Measurements from ENCODE around the gene ARL15. TPM values are rescaled to one million over a fixed set of nuclear protein-coding genes. Genes with fewer than 3 reads are reported as not detected.
"Not testable (repeated sequence)": the region's sequence is repeated elsewhere in the genome, so short reads cannot be mapped to it uniquely, and the experiment has no call there.

ARL15 gene
- total and polyA plus RNA-seq, 9 donors, result 14.9 to 34.0 (median 19.2) TPM

GRCh38 chr5:54045077-54045792 lies 265.1 kb downstream of the ARL15 start:
- intact Hi-C loops (cut with DNase I), result no loop called here
- Histone ChIP-seq H3K4me1 (ENCODE audit: insufficient read depth) (no peaks in the 10 kb centered on the region), H3K4me3 (no peak overlapping the region), H3K36me3 (no peaks in the 10 kb centered on the region), H3K9me3 (no peaks in the 10 kb centered on the region), H3K27ac (no peak overlapping the region), H3K27me3 (no peaks in the 10 kb centered on the region)
- TF ChIP-seq CTCF (IDR thresholded peaks at IDR 0.05) (no peak), EP300 (IDR thresholded peaks at IDR 0.05) (no peak), POLR2A (IDR thresholded peaks at IDR 0.05) (no peak)
- WGBS, 3 donors, result 96 to 98% (median 98%) methylated on average over 4 of the region's 4 CpGs
- DNase-seq, result no peak

DNA sequence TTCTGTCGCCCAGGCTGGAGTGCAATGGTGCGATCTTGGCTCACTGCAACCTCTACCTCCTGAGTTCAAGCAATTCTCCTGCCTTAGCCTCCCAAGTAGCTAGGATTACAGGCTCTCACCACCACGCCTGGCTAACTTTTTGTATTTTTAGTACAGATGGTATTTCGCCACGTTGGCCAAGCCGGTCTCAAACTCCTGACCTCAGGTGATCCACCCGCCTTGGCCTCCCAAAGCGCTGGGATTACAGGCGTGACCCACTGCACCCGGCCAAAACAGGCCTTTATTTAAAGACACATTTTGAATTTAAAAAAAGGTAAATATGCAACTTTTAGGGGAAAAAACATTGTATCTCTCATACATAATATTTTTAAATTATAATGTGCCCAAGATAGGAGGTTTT lies 266.1 kb downstream of the ARL15 start:
- DNase-seq; H3K4me3 ChIP-seq; H3K4me1 ChIP-seq (ENCODE audit: insufficient read depth); H3K36me3 ChIP-seq; H3K9me3 ChIP-seq; H3K27ac ChIP-seq; H3K27me3 ChIP-seq; intact Hi-C loops (cut with DNase I): not testable (repeated sequence)
- 97 to 98% (median 97%) methylated on average over 10 of the region's 10 CpGs for WGBS, 3 donors

DNA sequence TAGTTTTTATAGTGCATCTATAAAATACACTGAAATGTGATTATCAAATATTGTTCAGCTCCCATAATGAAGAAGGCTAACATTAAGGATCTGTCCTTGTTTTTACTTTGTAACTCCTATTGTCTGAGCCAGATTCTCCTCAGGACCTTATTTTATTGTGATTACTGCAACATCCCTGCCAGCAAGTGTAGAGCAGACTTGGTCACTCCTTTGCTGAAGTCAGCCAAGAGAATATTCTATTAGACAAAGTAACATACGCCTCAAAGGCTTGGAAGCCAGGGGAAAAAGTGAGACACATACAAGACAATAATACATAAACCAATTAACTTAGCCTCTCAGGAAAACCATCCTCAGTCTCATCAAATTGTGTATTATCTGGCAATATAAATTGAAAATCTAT lies 269.6 kb downstream of the ARL15 start:
- no peaks in the 10 kb centered on the region for H3K9me3 ChIP-seq
- H3K4me3 ChIP-seq, result no peak overlapping the region
- intact Hi-C loops (cut with DNase I), result no loop called here
- H3K36me3 ChIP-seq, result no peaks in the 10 kb centered on the region
- no peaks in the 10 kb centered on the region for H3K4me1 ChIP-seq (ENCODE audit: insufficient read depth)
- DNase-seq, result no peak
- H3K27ac ChIP-seq, result no peak overlapping the region
- no peak for TF ChIP-seq POLR2A (IDR thresholded peaks at IDR 0.05)
- TF ChIP-seq EP300 (IDR thresholded peaks at IDR 0.05), result no peak
- TF ChIP-seq CTCF (IDR thresholded peaks at IDR 0.05), result no peak
- peaks cover 2% of the 10 kb centered on the region for H3K27me3 ChIP-seq
- WGBS, 3 donors, result 49 to 65% (median 55%) methylated on average over 1 of the region's 1 CpG

GRCh38 chr5:54040018-54040417 lies 270.4 kb downstream of the ARL15 start:
- H3K27me3 ChIP-seq, result peaks cover 2% of the 10 kb centered on the region
- no peaks in the 10 kb centered on the region for H3K9me3 ChIP-seq
- WGBS, 3 donors, result 81 to 89% (median 89%) methylated on average over 1 of the region's 1 CpG
- intact Hi-C loops (cut with DNase I), result no loop called here
- H3K36me3 ChIP-seq, result no peaks in the 10 kb centered on the region
- H3K4me3 ChIP-seq, result no peak overlapping the region
- no peak for TF ChIP-seq EP300 (IDR thresholded peaks at IDR 0.05)
- TF ChIP-seq POLR2A (IDR thresholded peaks at IDR 0.05), result no peak
- no peak for TF ChIP-seq CTCF (IDR thresholded peaks at IDR 0.05)
- H3K4me1 ChIP-seq (ENCODE audit: insufficient read depth), result no peaks in the 10 kb centered on the region
- no peak overlapping the region for H3K27ac ChIP-seq
- no peak for DNase-seq

DNA sequence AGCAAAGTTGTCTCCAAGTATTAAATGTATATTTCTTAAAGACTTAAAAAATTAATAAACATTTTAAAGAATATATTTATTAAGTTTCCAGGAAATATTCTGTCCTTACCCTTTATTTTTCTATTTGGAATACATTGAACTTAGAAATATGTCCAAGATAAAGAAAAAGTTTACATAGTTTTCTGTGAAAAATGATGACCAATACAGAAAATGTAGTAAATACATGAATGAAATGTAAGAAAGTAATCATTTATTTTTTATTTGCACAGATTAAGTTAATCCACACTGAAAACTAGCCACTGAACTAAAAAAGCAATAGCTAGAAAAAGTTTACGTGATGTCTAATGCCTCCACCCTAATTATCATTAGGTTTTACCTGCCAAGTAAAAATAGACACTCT lies 273.2 kb downstream of the ARL15 start:
- 56 to 70% (median 70%) methylated on average over 1 of the region's 1 CpG for WGBS, 3 donors
- no peak for DNase-seq
- intact Hi-C loops (cut with DNase I), result no loop called here
- H3K36me3 ChIP-seq, result no peaks in the 10 kb centered on the region
- no peaks in the 10 kb centered on the region for H3K9me3 ChIP-seq
- H3K4me3 ChIP-seq, result no peak overlapping the region
- TF ChIP-seq EP300 (IDR thresholded peaks at IDR 0.05), result no peak
- no peak overlapping the region for H3K27ac ChIP-seq
- H3K27me3 ChIP-seq, result peaks cover 2% of the 10 kb centered on the region
- H3K4me1 ChIP-seq (ENCODE audit: insufficient read depth), result no peaks in the 10 kb centered on the region
